Sigmoid colon (tissue), 7 donors: ENCODE results near the gene UNKL. TPM values are rescaled to one million over a fixed set of nuclear protein-coding genes. Genes with fewer than 3 reads are reported as not detected.

Experiments used
- DNase-seq: peaks from one replicate; pipeline ENCODE4 v3.0.0-alpha.2; 2019
- H3K27ac ChIP-seq, 4 donors: fragments of 200-600 bp; sonication (generic); one replicate each; pipeline ENCODE4 v1.5.1; 2016 to 2019; ENCODE audit warnings: mild to moderate bottlenecking in 1 of 4
- H3K27me3 ChIP-seq, 3 donors: fragments of 200-600 bp; sonication (generic); one replicate each; pipeline ENCODE4 v1.5.1; 2019; ENCODE audit warnings: mild to moderate bottlenecking in 1 of 3
- H3K36me3 ChIP-seq, 4 donors: fragments of 200-600 bp; sonication (generic); one replicate each; pipeline ENCODE4 v1.5.1; 2016 to 2019
- H3K4me1 ChIP-seq, 4 donors: fragments of 200-600 bp; sonication (generic); one replicate each; pipeline ENCODE4 v1.5.1; 2017 to 2019
- H3K4me3 ChIP-seq, 4 donors: fragments of 200-600 bp; sonication (generic); one replicate each; pipeline ENCODE4 v1.5.1; 2017 to 2019; ENCODE audit warnings: mild to moderate bottlenecking in 2 of 4, moderate library complexity in 1 of 4
- H3K9me3 ChIP-seq, 4 donors: fragments of 200-600 bp in 3 of 4; sonication (generic) in 3 of 4; one replicate each; pipeline versions ENCODE4 v1.5.1 to v1.6.1; 2013 to 2019
- CTCF ChIP-seq, 4 experiments: fragments of 450-650 bp in 3 of 4; fragments of 200-600 bp in 1 of 4; IDR thresholded peaks; one replicate each; pipeline ENCODE4 v1.5.1; 2016 to 2019; ENCODE audit warnings: antibody characterized with exemption in 4 of 4, mild to moderate bottlenecking in 3 of 4, moderate library complexity in 2 of 4
- EP300 ChIP-seq, 4 donors: sonication (generic); formaldehyde crosslinking; IDR thresholded peaks; one replicate each; pipeline ENCODE4 v1.6.1; 2017; ENCODE audit warnings: antibody characterized with exemption in 4 of 4
- POLR2A ChIP-seq, 2 donors: fragments of 450-650 bp; IDR thresholded peaks; one replicate each; pipeline ENCODE4 v1.6.1; 2016; ENCODE audit warnings: antibody characterized with exemption in 2 of 2, mild to moderate bottlenecking in 2 of 2, moderate library complexity in 2 of 2
- POLR2AphosphoS5 ChIP-seq, 4 donors: sonication (generic); formaldehyde crosslinking; IDR thresholded peaks; one replicate each; pipeline ENCODE4 v1.6.1; 2017; ENCODE audit warnings: antibody characterized with exemption in 4 of 4
- WGBS, 2 donors: extraction: QIAGEN DNeasy Blood & Tissue Kit; methylation state at CpG; one replicate each; pipeline ENCODE4 v1.1.7; 2013; 5-methylcytosine and 5-hydroxymethylcytosine counted together
- intact Hi-C: fragments of 100-400 bp; cut with DNase I; formaldehyde crosslinking; loops from one replicate; pipeline ENCODE4 v1.15.1; 2023
- polyA plus RNA-seq, 3 donors: library from polyadenylated mRNA; stranded (reverse); fragments of 200-250 nt; gene quantifications; one replicate each; pipeline ENCODE4 v1.2.3, GENCODE V29; 2013
- total RNA-seq, 4 donors: library from RNA; depleted of rRNA; stranded (reverse); fragments of >200 nt; gene quantifications; one replicate each; pipeline ENCODE4 v1.1.0, GENCODE V29; 2016
- donor health status: healthy with polysubstance abuse.
- donor health status: Bipolar disorder and iron deficiency.
- donor health status: healthy.

Gene UNKL
- total and polyA plus RNA-seq, 7 donors, result 2.1 to 29.1 (median 19.6) TPM

DNA sequence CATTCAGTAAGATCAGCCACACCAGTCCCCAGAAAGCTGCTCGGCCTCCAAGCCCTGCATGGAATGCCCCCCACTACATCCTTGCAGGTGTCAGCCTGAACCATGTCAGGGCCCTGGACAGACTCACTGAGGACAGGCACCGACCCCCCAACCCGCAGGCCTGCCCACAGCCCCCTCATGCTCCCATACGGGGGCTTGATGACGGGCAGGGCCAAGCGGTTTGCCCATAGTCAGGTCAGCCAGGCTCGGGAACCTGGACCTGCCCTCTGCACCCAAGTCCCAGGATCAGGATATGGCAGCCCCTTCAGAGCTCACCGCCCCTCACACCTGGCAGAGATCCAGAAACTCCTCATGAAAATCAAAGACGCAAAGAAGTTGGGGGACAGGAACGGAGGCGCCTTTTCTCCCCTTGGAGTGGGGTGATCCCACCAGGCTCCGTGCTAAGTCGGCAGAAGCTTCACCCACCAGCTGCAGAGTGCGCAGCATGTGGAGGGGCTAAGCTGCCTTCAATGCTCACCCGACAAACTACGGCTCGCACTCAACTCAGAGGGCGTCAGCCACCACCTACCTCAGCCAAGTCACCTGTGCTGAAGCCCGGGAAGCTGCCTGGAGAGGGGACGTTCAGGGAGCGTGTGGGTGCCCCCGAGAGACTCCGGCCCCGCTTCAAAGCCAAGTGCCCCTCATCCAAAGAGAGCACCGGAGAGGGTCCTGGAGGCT, 36.3 kb downstream of the UNKL start:
- peak overlapping the region in 1 of 4 donors; percentile 80 for H3K27ac ChIP-seq
- H3K4me1 ChIP-seq, result peaks cover 0 to 24% (median 22%) of the 10 kb centered on the region in 4 donors
- 96% methylated on average over 25 of the region's 25 CpGs for WGBS, 2 donors
- H3K27me3 ChIP-seq, result no peaks in the 10 kb centered on the region
- peak overlapping the region in 3 of 4 donors; percentile 50 to 62 (median 54) for H3K4me3 ChIP-seq
- H3K9me3 ChIP-seq, result no peaks in the 10 kb centered on the region
- H3K36me3 ChIP-seq, result peaks cover 0 to 39% (median 7%) of the 10 kb centered on the region in 4 donors
- intact Hi-C loops, result no loop called here
- no peak for TF ChIP-seq POLR2A (IDR thresholded peaks at IDR 0.05)
- TF ChIP-seq EP300 (IDR thresholded peaks at IDR 0.05), result no peak
- TF ChIP-seq POLR2AphosphoS5 (IDR thresholded peaks at IDR 0.05), result no peak
- no peak for TF ChIP-seq CTCF (IDR thresholded peaks at IDR 0.05)
- no peak for DNase-seq

DNA sequence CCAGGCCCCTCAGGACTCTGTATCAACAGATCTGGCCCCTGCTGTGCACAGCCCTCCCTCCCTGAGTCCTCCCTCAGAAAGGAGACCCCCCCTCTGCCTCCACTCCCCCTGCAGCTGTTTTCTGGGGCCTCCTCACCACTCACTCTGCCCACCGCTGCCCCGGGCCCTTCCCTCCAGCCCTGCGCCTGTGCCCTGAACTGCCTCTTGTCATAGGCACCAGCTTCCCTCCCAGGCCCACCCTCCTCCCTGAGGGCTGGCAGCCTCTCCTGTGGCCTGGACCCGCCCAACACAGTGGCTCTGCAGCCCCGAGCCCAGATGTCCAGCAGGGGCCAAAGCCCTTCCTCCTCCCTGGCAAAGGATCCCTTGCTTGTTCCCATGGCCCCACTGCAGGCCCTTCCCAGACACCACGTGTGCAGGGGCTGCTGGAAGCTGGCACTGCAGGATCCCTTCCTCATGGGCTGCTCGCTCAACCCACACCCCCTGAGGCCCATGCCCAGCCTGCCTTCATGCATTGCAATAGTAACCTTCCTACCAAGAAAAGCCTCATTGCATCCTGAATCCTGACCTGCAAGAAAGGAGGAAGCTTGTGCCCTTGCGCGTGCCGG, 37.0 kb downstream of the UNKL start:
- TF ChIP-seq EP300 (IDR thresholded peaks at IDR 0.05) (no peak), POLR2A (IDR thresholded peaks at IDR 0.05) (no peak), POLR2AphosphoS5 (IDR thresholded peaks at IDR 0.05) (no peak), CTCF (IDR thresholded peaks at IDR 0.05) (no peak)
- H3K4me1 ChIP-seq, result peaks cover 0 to 24% (median 22%) of the 10 kb centered on the region in 4 donors
- H3K4me3 ChIP-seq, result no peak overlapping the region
- intact Hi-C loops, result no loop called here
- H3K9me3 ChIP-seq, result no peaks in the 10 kb centered on the region
- peaks cover 0 to 36% (median 6%) of the 10 kb centered on the region in 4 donors for H3K36me3 ChIP-seq
- WGBS, 2 donors, result 94 to 96% methylated on average over 10 of the region's 10 CpGs
- H3K27ac ChIP-seq, result no peak overlapping the region
- no peak for DNase-seq
- no peaks in the 10 kb centered on the region for H3K27me3 ChIP-seq

DNA sequence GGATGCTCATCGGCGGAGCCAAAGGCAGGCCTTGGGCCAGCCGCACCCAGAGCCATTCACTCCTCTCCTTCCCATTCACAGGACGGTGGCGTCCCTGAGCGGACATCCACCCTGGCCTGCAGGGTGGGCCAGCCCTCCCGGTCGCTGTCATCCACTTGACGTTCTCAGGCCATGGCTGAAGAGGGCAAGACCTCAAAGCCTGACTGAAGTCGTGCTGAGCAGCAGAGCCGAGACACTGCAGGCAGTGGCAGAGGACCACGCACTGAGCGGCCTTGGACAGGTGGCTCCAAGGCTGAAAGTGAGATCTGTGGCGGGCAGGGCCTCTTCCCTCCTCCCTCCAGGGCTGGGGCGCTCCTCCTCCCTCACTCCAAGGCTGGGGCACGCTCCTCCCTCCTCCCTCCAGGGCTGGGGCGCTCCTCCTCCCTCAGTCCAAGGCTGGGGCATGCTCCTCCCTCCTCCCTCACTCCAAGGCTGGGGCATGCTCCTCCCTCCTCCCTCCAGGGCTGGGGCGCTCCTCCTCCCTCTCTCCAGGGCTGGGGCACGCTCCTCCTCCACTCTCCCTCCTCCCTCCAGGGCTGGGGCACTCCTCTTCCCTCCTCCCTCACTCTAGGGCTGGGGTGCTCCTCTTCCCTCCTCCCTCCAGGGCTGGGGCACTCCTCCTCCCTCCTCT, 38.6 kb downstream of the UNKL start:
- intact Hi-C loops, result no loop called here
- Histone ChIP-seq H3K9me3 (no peaks in the 10 kb centered on the region), H3K27me3 (no peaks in the 10 kb centered on the region), H3K36me3 (peaks cover 3 to 28% (median 6%) of the 10 kb centered on the region in 4 donors), H3K27ac (no peak overlapping the region), H3K4me3 (no peak overlapping the region), H3K4me1 (peaks cover 0 to 24% (median 22%) of the 10 kb centered on the region in 4 donors)
- WGBS, 2 donors, result 94 to 95% methylated on average over 19 of the region's 19 CpGs
- DNase-seq, result no peak
- TF ChIP-seq EP300 (IDR thresholded peaks at IDR 0.05) (no peak), POLR2A (IDR thresholded peaks at IDR 0.05) (no peak), POLR2AphosphoS5 (IDR thresholded peaks at IDR 0.05) (no peak), CTCF (IDR thresholded peaks at IDR 0.05) (no peak)

GRCh38 chr16:1375298-1375640, 39.2 kb downstream of the UNKL start:
- Histone ChIP-seq H3K4me3 (no peak overlapping the region), H3K9me3 (no peaks in the 10 kb centered on the region), H3K27ac (no peak overlapping the region), H3K4me1 (peaks cover 0 to 24% (median 22%) of the 10 kb centered on the region in 4 donors), H3K27me3 (no peaks in the 10 kb centered on the region), H3K36me3 (peaks cover under 1 to 27% (median 6%) of the 10 kb centered on the region in 4 donors)
- intact Hi-C loops, result no loop called here
- TF ChIP-seq POLR2A (IDR thresholded peaks at IDR 0.05), result no peak
- TF ChIP-seq CTCF (IDR thresholded peaks at IDR 0.05), result no peak
- no peak for TF ChIP-seq POLR2AphosphoS5 (IDR thresholded peaks at IDR 0.05)
- no peak for TF ChIP-seq EP300 (IDR thresholded peaks at IDR 0.05)
- DNase-seq, result no peak
- WGBS, 2 donors, result 87 to 92% methylated on average over 24 of the region's 24 CpGs
